Right hindlimb (tissue), 1 donor: ENCODE results near the gene NLRC5.
"Not testable (repeated sequence)": the region's sequence is repeated elsewhere in the genome, so short reads cannot be mapped to it uniquely, and the experiment has no call there.

Experiments
- DNase-seq: peaks from one replicate; pipeline ENCODE4 v3.0.0-alpha.2; 2018

The NLRC5 gene

GRCh38 chr16:56961386-56961785 is 28.0 kb upstream of the NLRC5 start:
- no peak for DNase-seq

- DNase-seq, result no peak
Measured at GRCh38 chr16:56961851-56962281, 27.5 kb upstream of the NLRC5 start, which contains the start of gene CETP. TSS of gene CETP (plus strand) at chr16:56961950. CDS start at chr16:56961980, 30 bp downstream.

- DNase-seq, result peak; percentile 81
Measured at GRCh38 chr16:56964243-56965148, 24.9 kb upstream of the NLRC5 start.

DNA sequence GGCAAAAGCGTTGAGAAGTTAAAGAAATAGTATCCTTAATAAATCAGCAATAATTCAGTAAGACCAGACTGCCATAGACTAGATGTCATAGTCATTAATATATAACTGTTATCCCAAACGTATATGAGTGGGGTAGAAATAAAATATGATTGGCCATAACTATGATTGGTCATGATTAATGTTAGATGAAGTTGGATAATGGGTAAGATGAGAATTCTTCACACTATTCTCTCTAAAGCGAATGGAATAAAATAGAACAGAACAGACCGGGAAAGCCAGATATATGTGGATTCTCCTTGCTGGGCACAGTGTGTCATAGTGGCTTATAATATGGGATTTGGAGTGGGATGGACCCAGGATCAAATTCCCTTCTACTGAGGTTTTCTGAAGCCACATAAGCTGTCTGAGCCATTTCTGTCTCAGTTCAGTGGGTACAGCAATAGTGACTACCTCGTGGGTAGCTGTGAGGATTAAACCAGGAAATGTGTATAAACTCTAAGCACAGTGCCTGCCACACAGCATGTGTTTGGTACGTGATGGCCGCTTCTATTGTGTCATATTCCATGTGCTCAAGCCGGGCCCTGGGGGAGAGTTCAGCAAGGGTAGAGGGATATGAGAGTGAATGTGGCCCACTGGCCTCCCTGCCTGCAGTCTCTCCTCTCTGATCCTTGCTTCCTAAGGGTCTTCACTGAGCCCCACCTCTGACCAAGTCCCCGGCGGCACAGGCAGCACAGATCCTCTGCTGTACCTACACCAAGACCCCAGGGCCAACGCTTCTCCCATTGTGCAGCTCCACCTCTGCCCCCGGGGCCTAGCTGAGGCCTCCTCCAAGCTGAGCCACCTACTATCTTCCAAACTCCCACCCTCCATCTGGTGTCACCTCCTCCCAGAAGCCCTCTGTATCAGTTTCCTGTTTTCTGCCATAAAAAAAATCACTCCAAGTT is 23.9 kb upstream of the NLRC5 start:
- DNase-seq, result no peak

GRCh38 chr16:56966093-56966475 is 23.3 kb upstream of the NLRC5 start:
- no peak for DNase-seq

- DNase-seq, result no peak
Measured at GRCh38 chr16:56967733-56968132, 21.6 kb upstream of the NLRC5 start.

DNA sequence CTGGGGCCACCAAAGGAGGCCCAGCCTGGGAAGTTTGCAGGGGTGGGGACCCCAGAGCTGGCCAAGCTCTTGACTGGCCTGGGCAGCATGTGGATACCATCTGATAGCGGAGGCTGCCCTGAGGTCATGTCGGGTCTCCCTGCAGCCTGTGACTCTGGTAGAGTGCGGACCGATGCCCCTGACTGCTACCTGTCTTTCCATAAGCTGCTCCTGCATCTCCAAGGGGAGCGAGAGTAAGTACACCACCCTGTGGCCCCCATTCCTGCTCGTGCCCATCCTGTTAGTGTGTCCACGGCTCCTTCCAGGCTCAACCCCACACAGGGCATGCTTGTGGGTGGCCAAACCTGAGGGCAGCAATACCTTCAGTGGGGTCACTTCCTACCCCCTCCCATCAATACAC is 19.6 kb upstream of the NLRC5 start:
- no peak for DNase-seq

DNA sequence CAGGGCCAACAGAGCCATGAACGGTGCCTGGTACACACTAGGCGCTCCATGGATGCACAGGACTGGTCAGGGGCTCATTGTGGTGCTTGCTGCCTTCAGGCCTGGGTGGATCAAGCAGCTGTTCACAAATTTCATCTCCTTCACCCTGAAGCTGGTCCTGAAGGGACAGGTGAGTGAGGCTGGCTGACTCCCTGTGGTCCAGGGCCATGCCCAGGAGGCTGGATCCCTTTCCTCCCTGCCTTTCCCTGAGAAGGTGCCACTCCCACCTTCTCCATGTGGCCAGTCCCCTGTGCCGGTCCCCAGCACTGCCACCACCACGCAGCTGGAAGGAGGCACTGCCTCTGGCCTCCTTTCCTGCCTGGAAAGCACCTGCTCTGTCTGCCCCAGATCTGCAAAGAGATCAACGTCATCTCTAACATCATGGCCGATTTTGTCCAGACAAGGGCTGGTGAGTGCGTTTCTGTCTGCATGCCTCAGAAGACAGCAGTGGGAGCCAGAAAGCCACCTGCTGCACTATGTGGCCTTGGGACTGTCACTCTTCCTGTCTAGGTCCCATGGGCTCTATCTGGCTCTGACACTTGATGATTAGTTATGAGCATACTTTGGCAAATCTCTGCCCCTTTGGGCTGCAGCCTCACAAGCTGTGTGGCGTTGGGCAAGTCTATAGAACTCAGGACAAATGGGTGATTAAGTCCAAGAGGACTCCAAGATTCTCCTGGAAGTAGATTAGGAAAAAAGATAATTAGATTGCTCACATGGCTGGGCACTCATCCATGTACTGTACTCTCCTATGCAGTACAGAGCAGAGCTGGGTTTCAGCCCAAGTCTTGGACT is 18.2 kb upstream of the NLRC5 start:
- no peak for DNase-seq

DNA sequence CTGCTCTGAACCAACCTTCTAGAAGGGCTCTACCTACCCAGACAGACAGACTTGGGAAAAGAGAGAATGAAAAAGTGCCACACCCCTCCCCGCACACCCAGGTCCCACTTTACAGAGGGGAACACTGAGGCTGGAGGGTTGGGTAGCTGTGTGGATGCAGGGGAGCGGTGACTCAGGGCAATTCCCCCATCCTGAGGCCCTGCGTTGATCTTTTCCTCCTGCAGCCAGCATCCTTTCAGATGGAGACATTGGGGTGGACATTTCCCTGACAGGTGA is 17.7 kb upstream of the NLRC5 start:
- DNase-seq, result no peak

DNA sequence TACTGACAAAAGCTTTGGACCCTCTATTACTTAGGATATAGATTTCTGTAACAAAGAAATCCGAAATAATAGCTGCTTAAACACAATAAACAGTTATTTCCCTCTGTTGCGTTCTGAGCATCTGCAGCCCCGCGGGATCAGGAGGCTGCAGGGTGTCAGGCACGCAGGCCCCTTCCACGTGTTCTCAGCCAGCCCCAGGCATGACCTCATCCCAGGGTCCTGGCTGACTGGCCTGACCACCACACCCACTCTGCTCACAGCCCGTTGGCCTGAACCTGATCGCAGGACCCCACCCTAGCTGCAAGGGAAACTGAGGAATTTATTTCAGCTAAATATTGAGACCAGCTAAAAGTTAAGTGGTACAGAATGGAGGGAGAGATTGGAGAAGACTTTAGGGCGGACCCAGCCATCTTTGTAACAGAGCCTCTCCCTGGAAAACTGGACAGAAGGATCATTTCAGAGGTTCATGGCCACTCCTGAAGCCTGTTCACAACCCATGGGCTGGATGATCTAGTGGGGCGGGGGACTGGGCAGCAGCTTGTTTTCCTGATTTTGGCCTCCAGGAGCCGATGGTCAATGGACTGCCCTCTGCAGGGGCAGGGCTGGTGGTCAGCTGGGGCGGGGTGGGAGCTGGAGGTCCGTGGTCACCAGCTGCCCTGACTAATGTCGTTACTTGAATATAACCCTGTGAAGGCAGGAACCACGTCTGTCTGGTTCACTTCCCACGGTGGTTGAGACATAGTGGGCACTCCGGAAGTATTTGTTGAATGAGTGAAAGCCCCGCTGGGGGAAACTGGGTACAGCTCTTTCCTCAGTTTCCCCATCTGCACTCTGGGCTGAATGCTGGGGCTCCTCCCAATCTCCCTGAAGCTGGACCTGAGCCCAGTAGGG is 16.7 kb upstream of the NLRC5 start:
- no peak for DNase-seq

- DNase-seq, result no peak
Measured at GRCh38 chr16:56973294-56973689, 16.1 kb upstream of the NLRC5 start.

DNA sequence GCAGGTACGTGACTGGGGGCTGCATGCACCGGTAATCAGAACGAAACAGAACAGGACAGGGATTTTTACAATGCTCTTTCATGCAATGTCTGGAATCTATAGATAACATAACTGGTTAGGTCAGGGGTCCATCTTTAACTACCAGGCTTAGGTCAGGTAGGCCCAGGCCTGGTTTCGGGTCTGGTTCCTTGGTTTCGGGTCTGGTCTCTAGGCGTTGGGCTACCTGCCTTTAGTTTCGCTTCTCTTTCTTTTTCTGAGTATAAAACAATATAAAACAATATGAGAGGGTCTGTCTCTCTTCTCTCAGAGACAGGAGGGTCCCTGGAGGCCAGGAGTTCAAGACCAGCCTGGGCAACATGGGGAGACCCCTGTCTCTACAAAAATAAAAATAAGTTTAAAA is 15.5 kb upstream of the NLRC5 start:
- DNase-seq, result not testable (repeated sequence)

GRCh38 chr16:56974549-56975300 is 14.6 kb upstream of the NLRC5 start:
- no peak for DNase-seq

- no peak for DNase-seq
Measured at GRCh38 chr16:56975714-56976113, 13.6 kb upstream of the NLRC5 start.

DNA sequence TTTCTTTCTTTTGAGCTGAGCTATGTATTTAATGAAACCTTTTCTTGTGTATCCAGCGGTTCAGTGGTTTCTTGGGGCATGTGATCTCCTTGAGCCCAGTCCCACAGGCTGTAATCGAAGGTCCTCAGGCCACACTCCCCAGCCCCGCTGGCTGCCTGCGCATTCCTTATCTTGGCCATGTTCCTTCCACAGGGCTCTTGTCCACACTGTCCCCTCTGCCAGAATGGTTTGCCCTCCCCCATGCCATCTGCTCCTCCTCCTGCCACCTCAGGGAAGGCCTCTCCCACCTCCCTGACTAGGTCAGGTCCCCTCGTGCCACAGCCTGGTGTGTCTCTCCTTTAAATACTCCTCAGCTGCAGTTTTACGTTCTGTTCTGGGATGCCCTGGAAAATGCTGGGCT is 12.1 kb upstream of the NLRC5 start:
- DNase-seq, result no peak

- DNase-seq, result no peak
Measured at GRCh38 chr16:56977823-56978430, 11.4 kb upstream of the NLRC5 start.

- DNase-seq, result no peak
Measured at GRCh38 chr16:56980201-56980535, 9.2 kb upstream of the NLRC5 start.

DNA sequence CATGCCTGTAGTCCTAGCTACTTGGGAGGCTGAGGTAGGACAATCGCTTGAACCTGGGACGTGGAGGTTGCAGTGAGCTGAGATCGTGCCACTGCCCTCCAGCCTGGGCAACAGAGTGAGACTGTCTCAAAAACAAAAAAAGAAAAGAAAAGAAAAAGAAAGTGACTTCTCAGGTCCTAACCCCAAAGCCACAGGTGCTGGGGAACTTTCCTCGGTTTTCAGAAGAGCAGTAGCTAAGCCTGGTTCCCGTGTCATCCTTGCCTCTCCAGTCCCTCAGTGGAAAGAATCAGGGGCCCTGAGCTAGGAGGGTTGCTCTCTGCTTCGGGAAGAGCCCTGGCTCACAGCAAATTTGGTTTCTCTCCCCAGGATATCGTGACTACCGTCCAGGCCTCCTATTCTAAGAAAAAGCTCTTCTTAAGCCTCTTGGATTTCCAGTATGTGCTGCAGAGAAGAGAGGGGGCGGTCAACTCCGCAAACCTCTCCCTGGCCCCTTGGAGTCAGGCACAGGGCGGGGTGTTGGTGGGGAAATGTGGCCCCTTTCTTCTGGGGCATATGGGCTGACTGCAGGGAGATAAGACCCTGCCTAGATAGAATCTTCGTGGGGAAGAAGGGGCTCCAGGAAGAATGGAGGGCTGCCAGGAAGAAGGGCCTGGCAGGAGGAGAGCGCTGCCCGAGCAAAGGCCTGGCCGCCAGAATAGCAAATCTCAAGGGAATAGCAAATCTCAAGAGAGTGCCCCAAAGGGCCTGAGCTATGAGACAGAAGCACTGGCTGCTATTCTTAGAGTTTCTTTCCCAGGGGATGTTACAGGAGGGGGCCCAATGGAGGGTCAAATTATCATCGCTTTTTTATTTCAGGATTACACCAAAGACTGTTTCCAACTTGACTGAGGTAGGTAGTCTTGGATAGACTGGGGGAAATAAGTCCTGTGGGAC is 8.3 kb upstream of the NLRC5 start:
- DNase-seq, result no peak

GRCh38 chr16:56981729-56982271 is 7.6 kb upstream of the NLRC5 start:
- DNase-seq, result no peak
